Tibial nerve (tissue), 4 donors: ENCODE results near the gene SPOCK3. TPM values are rescaled to one million over a fixed set of nuclear protein-coding genes. Genes with fewer than 3 reads are reported as not detected.
"Not testable (repeated sequence)": the region's sequence is repeated elsewhere in the genome, so short reads cannot be mapped to it uniquely, and the experiment has no call there.

Source experiments
- DNase-seq, 2 donors: peaks; one replicate each; pipeline ENCODE4 v3.0.0-alpha.2; 2019; ENCODE audit warnings: low spot score in 2 of 2
- H3K27ac ChIP-seq, 4 donors: fragments of 200-600 bp; sonication (generic) in 3 of 4; one replicate each; pipeline ENCODE4 v1.5.1; 2017 to 2019; ENCODE audit warnings: mild to moderate bottlenecking in 1 of 4
- H3K27me3 ChIP-seq, 2 donors: fragments of 200-600 bp; sonication (generic) in 1 of 2; one replicate each; pipeline versions ENCODE4 v1.5.1 to v1.6.0; 2017 to 2019
- H3K36me3 ChIP-seq, 3 donors: fragments of 200-600 bp; sonication (generic); one replicate each; pipeline ENCODE4 v1.5.1; 2018 to 2019
- H3K4me1 ChIP-seq, 4 donors: fragments of 200-600 bp; sonication (generic) in 3 of 4; one replicate each; pipeline ENCODE4 v1.5.1; 2017 to 2019
- H3K4me3 ChIP-seq, 4 donors: fragments of 200-600 bp; sonication (generic) in 3 of 4; one replicate each; pipeline ENCODE4 v1.5.1; 2017 to 2019; ENCODE audit warnings: mild to moderate bottlenecking in 1 of 4, moderate library complexity in 1 of 4
- H3K9me3 ChIP-seq, 4 donors: fragments of 200-600 bp; sonication (generic) in 3 of 4; one replicate each; pipeline ENCODE4 v1.5.1; 2017 to 2019
- EP300 ChIP-seq, 2 donors: sonication (generic); formaldehyde crosslinking; IDR thresholded peaks; one replicate each; pipeline ENCODE4 v1.6.1; 2017; ENCODE audit warnings: antibody characterized with exemption in 2 of 2, mild to moderate bottlenecking in 1 of 2
- POLR2A ChIP-seq, 2 donors: fragments of 450-650 bp; IDR thresholded peaks; one replicate each; pipeline ENCODE4 v1.6.1; 2017; ENCODE audit warnings: antibody characterized with exemption in 2 of 2, mild to moderate bottlenecking in 2 of 2, moderate library complexity in 2 of 2
- WGBS, 2 donors: methylation state at CpG; one replicate each; pipeline ENCODE4 v1.1.5; 2018; 5-methylcytosine and 5-hydroxymethylcytosine counted together
- total RNA-seq, 4 donors: library from RNA; depleted of rRNA; stranded (reverse); fragments of >200 nt; gene quantifications; one replicate each; pipeline ENCODE4 v1.1.0, GENCODE V29; 2016
- TF ChIP-seq, protein P1 (sequence below), 5 experiments: fragments of 200-600 bp in 3 of 5; fragments of 450-650 bp in 2 of 5; sonication (generic) in 3 of 5; IDR thresholded peaks; one replicate each; pipeline ENCODE4 v1.5.1; 2016 to 2019; ENCODE audit warnings: antibody characterized with exemption in 5 of 5, mild to moderate bottlenecking in 3 of 5, moderate library complexity in 2 of 5

SPOCK3 gene
- total RNA-seq, 4 donors from 2014 or later = 1.5 TPM; not detected in 3

DNA sequence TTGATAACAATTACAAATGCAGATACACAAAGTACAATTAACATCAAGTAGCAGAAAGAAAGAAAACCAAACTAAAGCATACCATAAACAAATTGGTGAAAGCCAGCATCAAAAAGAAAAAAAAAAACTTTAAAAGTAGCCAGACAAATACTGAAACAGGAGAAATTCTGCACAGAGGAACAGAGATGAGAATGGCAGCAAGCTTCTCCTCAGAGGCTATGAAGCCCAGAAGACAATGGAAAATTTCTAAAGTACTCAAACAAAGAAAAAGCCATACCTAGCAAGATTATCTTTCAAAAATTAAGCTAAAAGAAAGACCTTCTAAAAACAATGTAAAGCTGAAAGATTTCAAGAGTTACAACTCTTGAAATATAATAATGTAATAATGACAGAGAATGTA is 471.3 kb downstream of the SPOCK3 start:
- DNase-seq = no peak
- no peak overlapping the region for H3K4me3 ChIP-seq
- no peaks in the 10 kb centered on the region for H3K36me3 ChIP-seq
- H3K27ac ChIP-seq = no peak overlapping the region
- TF ChIP-seq EP300 (IDR thresholded peaks at IDR 0.05) (no peak), POLR2A (IDR thresholded peaks at IDR 0.05) (no peak)
- TF ChIP-seq, protein P1, sequence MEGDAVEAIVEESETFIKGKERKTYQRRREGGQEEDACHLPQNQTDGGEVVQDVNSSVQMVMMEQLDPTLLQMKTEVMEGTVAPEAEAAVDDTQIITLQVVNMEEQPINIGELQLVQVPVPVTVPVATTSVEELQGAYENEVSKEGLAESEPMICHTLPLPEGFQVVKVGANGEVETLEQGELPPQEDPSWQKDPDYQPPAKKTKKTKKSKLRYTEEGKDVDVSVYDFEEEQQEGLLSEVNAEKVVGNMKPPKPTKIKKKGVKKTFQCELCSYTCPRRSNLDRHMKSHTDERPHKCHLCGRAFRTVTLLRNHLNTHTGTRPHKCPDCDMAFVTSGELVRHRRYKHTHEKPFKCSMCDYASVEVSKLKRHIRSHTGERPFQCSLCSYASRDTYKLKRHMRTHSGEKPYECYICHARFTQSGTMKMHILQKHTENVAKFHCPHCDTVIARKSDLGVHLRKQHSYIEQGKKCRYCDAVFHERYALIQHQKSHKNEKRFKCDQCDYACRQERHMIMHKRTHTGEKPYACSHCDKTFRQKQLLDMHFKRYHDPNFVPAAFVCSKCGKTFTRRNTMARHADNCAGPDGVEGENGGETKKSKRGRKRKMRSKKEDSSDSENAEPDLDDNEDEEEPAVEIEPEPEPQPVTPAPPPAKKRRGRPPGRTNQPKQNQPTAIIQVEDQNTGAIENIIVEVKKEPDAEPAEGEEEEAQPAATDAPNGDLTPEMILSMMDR (IDR thresholded peaks at IDR 0.05) = no peak
- H3K27me3 ChIP-seq = no peaks in the 10 kb centered on the region
- peaks cover 0 to 14% (median 0%) of the 10 kb centered on the region in 4 donors for H3K9me3 ChIP-seq
- H3K4me1 ChIP-seq = no peaks in the 10 kb centered on the region

DNA sequence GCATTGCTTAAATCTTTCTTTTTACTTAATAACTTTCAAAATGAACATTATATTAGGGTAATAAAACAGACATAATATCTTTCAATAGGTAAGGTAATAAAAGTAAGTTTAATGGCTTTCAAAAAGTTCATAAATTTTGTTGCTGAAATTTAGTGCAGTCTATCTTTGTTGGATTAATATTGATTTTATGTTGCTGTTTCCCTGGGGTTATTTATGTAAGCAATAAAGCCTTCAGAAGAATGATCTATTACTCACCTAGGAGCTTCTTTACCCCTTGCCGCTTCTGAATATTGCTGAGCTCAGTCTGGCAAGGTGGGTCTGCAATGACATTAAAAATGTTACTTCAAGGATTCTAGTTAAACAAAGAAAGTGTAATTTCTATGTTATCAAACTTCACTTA is 492.6 kb downstream of the SPOCK3 start:
- Histone ChIP-seq H3K27ac (no peak overlapping the region), H3K9me3 (peaks cover 0 to 9% (median under 1%) of the 10 kb centered on the region in 4 donors), H3K36me3 (no peaks in the 10 kb centered on the region), H3K27me3 (no peaks in the 10 kb centered on the region), H3K4me3 (no peak overlapping the region), H3K4me1 (no peaks in the 10 kb centered on the region)
- 76 to 77% methylated on average over 1 of the region's 1 CpG for WGBS, 2 donors
- no peak for DNase-seq
- TF ChIP-seq EP300 (IDR thresholded peaks at IDR 0.05) (no peak), POLR2A (IDR thresholded peaks at IDR 0.05) (no peak)
- TF ChIP-seq, protein P1 (IDR thresholded peaks at IDR 0.05) = no peak

GRCh38 chr4:166739215-166739614 is 495.1 kb downstream of the SPOCK3 start:
- not testable (repeated sequence) for H3K4me1 ChIP-seq, DNase-seq, H3K27me3 ChIP-seq, H3K36me3 ChIP-seq, H3K9me3 ChIP-seq, H3K27ac ChIP-seq, H3K4me3 ChIP-seq
- WGBS, 2 donors = 91 to 98% methylated on average over 4 of the region's 4 CpGs

- Histone ChIP-seq H3K27me3 (no peaks in the 10 kb centered on the region), H3K4me3 (no peak overlapping the region), H3K36me3 (no peaks in the 10 kb centered on the region), H3K27ac (no peak overlapping the region), H3K9me3 (peaks cover 0 to 3% (median 0%) of the 10 kb centered on the region in 4 donors), H3K4me1 (no peaks in the 10 kb centered on the region)
- DNase-seq = no peak
- no peak for TF ChIP-seq POLR2A (IDR thresholded peaks at IDR 0.05)
- no peak for TF ChIP-seq EP300 (IDR thresholded peaks at IDR 0.05)
- TF ChIP-seq, protein P1 (IDR thresholded peaks at IDR 0.05) = no peak
Observed at GRCh38 chr4:166737430-166737829, 496.9 kb downstream of the SPOCK3 start.

DNA sequence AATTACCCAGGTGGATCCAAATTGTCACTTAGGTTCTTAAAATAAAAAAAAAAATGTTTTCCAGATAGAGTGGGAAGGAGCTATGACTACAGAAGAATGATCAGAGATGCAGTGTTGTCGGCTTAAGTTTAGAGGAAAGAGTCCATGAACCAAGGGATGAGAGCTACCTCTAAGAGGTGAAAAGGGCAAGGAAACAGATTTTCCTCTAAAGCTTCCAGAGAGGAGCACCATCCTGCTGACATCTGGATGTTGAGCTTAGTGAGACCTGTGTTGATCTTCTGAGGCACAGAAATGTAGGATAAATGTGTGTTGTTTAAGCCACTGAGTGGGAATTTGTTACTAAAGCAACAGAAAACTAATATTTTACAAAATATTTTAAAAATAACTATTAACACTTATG is 498.7 kb downstream of the SPOCK3 start:
- 78 to 81% methylated on average over 1 of the region's 1 CpG for WGBS, 2 donors

More for the DNA sequence above, 498.7 kb downstream of the SPOCK3 start:
- no peaks in the 10 kb centered on the region for H3K36me3 ChIP-seq
- peaks cover 0 to 3% (median 0%) of the 10 kb centered on the region in 4 donors for H3K9me3 ChIP-seq
- no peaks in the 10 kb centered on the region for H3K27me3 ChIP-seq
- no peaks in the 10 kb centered on the region for H3K4me1 ChIP-seq
- no peak overlapping the region for H3K4me3 ChIP-seq
- H3K27ac ChIP-seq = no peak overlapping the region
- no peak for DNase-seq
- TF ChIP-seq, protein P1 (IDR thresholded peaks at IDR 0.05) = no peak
- TF ChIP-seq POLR2A (IDR thresholded peaks at IDR 0.05) = no peak
- TF ChIP-seq EP300 (IDR thresholded peaks at IDR 0.05) = no peak
